Right lobe of liver (tissue), 4 donors: ENCODE results near the gene DYNLT5.

Experiments
- POLR2A ChIP-seq: fragments of 450-650 bp; IDR thresholded peaks from one replicate; pipeline ENCODE4 v1.6.1; 2017; ENCODE audit warnings: antibody characterized with exemption, mild to moderate bottlenecking
- TF ChIP-seq, protein P1 (sequence below), 4 donors: fragments of 200-600 bp in 3 of 4; fragments of 450-650 bp in 1 of 4; IDR thresholded peaks; one replicate each; pipeline versions ENCODE4 v1.5.1 to v1.8.0; 2016 to 2022; ENCODE audit warnings: antibody characterized with exemption in 4 of 4, mild to moderate bottlenecking in 2 of 4
- donor health status: DM: no; HTN: no; CAD: no.
- donor health status: DM: no; HTN: no; CAD: no.
- donor health status: DM: no; HTN: yes; CAD: no.

DNA sequence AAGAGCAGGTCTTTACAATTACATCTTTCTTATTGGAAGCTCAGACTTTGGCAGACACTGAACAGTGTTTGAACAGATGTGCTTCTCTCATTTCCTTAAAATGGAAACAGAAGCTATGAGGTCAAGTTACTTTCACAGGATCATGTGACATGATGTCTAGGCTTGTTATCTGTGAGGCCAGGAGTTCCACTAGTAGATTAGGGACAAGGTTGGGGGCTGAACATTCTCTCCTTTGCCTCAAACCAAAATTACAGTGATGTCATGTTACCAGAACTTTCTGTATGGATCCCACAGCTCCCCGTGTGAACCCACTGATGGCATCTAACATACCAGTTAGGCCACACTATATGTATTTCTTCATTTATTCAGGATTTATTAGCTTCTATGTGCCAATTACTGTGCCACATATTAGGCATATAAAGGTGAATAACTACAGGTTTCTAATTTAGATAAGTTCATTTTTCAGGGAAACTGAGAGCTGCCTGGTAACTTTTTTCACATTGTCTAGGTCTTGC is 6.0 kb downstream of the DYNLT5 start:
- TF ChIP-seq, protein P1, sequence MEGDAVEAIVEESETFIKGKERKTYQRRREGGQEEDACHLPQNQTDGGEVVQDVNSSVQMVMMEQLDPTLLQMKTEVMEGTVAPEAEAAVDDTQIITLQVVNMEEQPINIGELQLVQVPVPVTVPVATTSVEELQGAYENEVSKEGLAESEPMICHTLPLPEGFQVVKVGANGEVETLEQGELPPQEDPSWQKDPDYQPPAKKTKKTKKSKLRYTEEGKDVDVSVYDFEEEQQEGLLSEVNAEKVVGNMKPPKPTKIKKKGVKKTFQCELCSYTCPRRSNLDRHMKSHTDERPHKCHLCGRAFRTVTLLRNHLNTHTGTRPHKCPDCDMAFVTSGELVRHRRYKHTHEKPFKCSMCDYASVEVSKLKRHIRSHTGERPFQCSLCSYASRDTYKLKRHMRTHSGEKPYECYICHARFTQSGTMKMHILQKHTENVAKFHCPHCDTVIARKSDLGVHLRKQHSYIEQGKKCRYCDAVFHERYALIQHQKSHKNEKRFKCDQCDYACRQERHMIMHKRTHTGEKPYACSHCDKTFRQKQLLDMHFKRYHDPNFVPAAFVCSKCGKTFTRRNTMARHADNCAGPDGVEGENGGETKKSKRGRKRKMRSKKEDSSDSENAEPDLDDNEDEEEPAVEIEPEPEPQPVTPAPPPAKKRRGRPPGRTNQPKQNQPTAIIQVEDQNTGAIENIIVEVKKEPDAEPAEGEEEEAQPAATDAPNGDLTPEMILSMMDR (IDR thresholded peaks at IDR 0.05): no peak
- TF ChIP-seq POLR2A: no peak
